HCT116 (cell line): ENCODE data around the gene NRAP. TPM values are rescaled to one million over a fixed set of nuclear protein-coding genes. Genes with fewer than 3 reads are reported as not detected.

ENCODE experiments used
- ATAC-seq: fragments of 200-7000 bp; cut with Tn5 transposase; 2 replicates; pipeline ENCODE4 v1.9.1; 2020; ENCODE audit warnings: mild to moderate bottlenecking, moderate library complexity
- BruUV-seq: library from RNA; stranded (reverse); fragments of 400-500 nt; replicated peaks from 2 replicates; lab custom pipeline; 2021; lab: Mats Ljungman, UMichigan
- CTCF ChIA-PET: fragments of 300-600 bp; sonication (Branson Sonifier 250); formaldehyde crosslinking; loops from one replicate; lab custom pipeline; 2021; ENCODE audit warnings: antibody characterized with exemption; lab: Charles Lee
- POLR2A ChIA-PET: fragments of 300-600, 350-600 bp; sonication (Branson Sonifier 250); formaldehyde crosslinking; loops from one replicate; lab custom pipeline; 2021; ENCODE audit warnings: antibody characterized with exemption; lab: Charles Lee
- RAD21 ChIA-PET, 2 experiments: fragments of 300-600 bp; sonication (Branson Sonifier 250); formaldehyde crosslinking; loops; one replicate each; lab custom pipeline; 2023; ENCODE audit warnings: low total read pairs in 2 of 2; ENCODE audit not compliant: uncharacterized antibody in 2 of 2, unreplicated experiment in 2 of 2, low non-redundant PET in 1 of 2; lab: Charles Lee
- DNase-seq: peaks from one replicate; pipeline ENCODE4 v3.0.0-alpha.2; 2010; ENCODE audit warnings: low read depth, low spot score
- H2AFZ ChIP-seq: fragments of 200-600 bp; shearing (Covaris generic), sonication (generic); 2 replicates; pipeline ENCODE4 v1.6.1; 2017; ENCODE audit warnings: low read depth, mixed run types, mixed read lengths, antibody characterized with exemption, low read length; ENCODE audit not compliant: poor library complexity, severe bottlenecking
- H3K27ac ChIP-seq: 2 replicates; pipeline ENCODE4 v1.5.1; 2012; ENCODE audit warnings: low read depth, low read length
- H3K27me3 ChIP-seq: fragments of 200-600 bp; sonication (generic); 2 replicates; pipeline ENCODE4 v1.6.1; 2016; ENCODE audit warnings: mixed run types, low read length, mixed read lengths; ENCODE audit not compliant: insufficient read depth
- H3K36me3 ChIP-seq, 2 experiments: fragments of 200-500 bp in 1 of 2; fragments of 200-600 bp in 1 of 2; sonication (Bioruptor generic) in 1 of 2; sonication (generic) in 1 of 2; 2 replicates each; pipeline versions ENCODE4 v1.5.1 to v1.6.1; 2014 to 2016; ENCODE audit warnings: low read length in 2 of 2, inconsistent platforms in 1 of 2, mixed read lengths in 1 of 2, mixed run types in 1 of 2; ENCODE audit not compliant: insufficient read depth in 2 of 2, control insufficient read depth in 1 of 2
- H3K4me1 ChIP-seq, 2 experiments: fragments of 200-600 bp in 1 of 2; sonication (generic) in 1 of 2; 2 replicates each; pipeline versions ENCODE4 v1.5.1 to v1.6.1; 2012 to 2017; ENCODE audit warnings: low read length in 2 of 2, inconsistent platforms in 1 of 2, mild to moderate bottlenecking in 1 of 2, mixed read lengths in 1 of 2, mixed run types in 1 of 2, moderate library complexity in 1 of 2; ENCODE audit not compliant: insufficient read depth in 2 of 2, control insufficient read depth in 1 of 2
- H3K4me2 ChIP-seq: fragments of 200-600 bp; sonication (generic); 2 replicates; pipeline ENCODE4 v1.6.1; 2017; ENCODE audit warnings: mixed run types, low read length, mixed read lengths
- H3K4me3 ChIP-seq, 2 experiments: fragments of 200-600 bp in 1 of 2; sonication (generic) in 1 of 2; replicated peaks in 1 of 2; 2 replicates each; pipeline ENCODE4 v1.5.1; 2011 to 2016; ENCODE audit warnings: low read length in 2 of 2, control low read depth in 1 of 2, low read depth in 1 of 2, mild to moderate bottlenecking in 1 of 2, mixed read lengths in 1 of 2, mixed run types in 1 of 2
- H3K79me2 ChIP-seq: fragments of 200-600 bp; sonication (generic); 2 replicates; pipeline ENCODE4 v1.6.1; 2017; ENCODE audit warnings: mild to moderate bottlenecking, mixed run types, low read length, moderate library complexity, mixed read lengths; ENCODE audit not compliant: insufficient read depth
- H3K9ac ChIP-seq: fragments of 200-600 bp; sonication (generic); 2 replicates; pipeline ENCODE4 v1.6.1; 2016; ENCODE audit warnings: low read length, mixed read lengths
- H3K9me2 ChIP-seq: fragments of 200-600 bp; sonication (generic), shearing (Covaris generic); 2 replicates; pipeline ENCODE4 v1.6.1; 2017; ENCODE audit warnings: mixed run types, mild to moderate bottlenecking, moderate library complexity; ENCODE audit not compliant: insufficient read depth
- H3K9me3 ChIP-seq, 2 experiments: fragments of 200-500 bp in 1 of 2; fragments of 200-600 bp in 1 of 2; sonication (Bioruptor generic) in 1 of 2; sonication (generic) in 1 of 2; 2 replicates each; pipeline ENCODE4 v1.6.1; 2014 to 2017; ENCODE audit warnings: low read length in 2 of 2, mixed read lengths in 2 of 2, inconsistent platforms in 1 of 2, low read depth in 1 of 2, mild to moderate bottlenecking in 1 of 2, mixed run types in 1 of 2, moderate library complexity in 1 of 2; ENCODE audit not compliant: control insufficient read depth in 1 of 2, insufficient read depth in 1 of 2
- H4K20me1 ChIP-seq: fragments of 200-600 bp; sonication (generic), shearing (Covaris generic); 2 replicates; pipeline ENCODE4 v1.6.1; 2017; ENCODE audit warnings: mixed run types, mild to moderate bottlenecking, moderate library complexity; ENCODE audit not compliant: insufficient read depth
- ATF3 ChIP-seq: IDR thresholded peaks from 2 replicates; pipeline ENCODE4 v1.6.1; 2012
- CEBPB ChIP-seq: IDR thresholded peaks from 2 replicates; pipeline ENCODE4 v1.6.1; 2012; ENCODE audit warnings: low read depth
- EGR1 ChIP-seq: IDR thresholded peaks from 2 replicates; pipeline ENCODE4 v1.6.1; 2012; ENCODE audit warnings: low read depth
- EZH2 ChIP-seq: fragments of 200-600 bp; sonication (generic); IDR thresholded peaks from 2 replicates; pipeline ENCODE4 v1.6.1; 2017; ENCODE audit warnings: antibody characterized with exemption, mixed run types
- FOSL1 ChIP-seq: IDR thresholded peaks from 2 replicates; pipeline ENCODE4 v1.6.1; 2012; ENCODE audit warnings: low read depth
- JUND ChIP-seq: IDR thresholded peaks from 2 replicates; pipeline ENCODE4 v1.6.1; 2012
- MAX ChIP-seq: IDR thresholded peaks from 2 replicates; pipeline ENCODE4 v1.6.1; 2012
- POLR2AphosphoS5 ChIP-seq: IDR thresholded peaks from 2 replicates; pipeline ENCODE4 v1.6.1; 2011; ENCODE audit warnings: mild to moderate bottlenecking, low read depth, low read length, moderate library complexity
- RAD21 ChIP-seq: IDR thresholded peaks from 2 replicates; pipeline ENCODE4 v1.6.1; 2012; ENCODE audit warnings: low read depth, mild to moderate bottlenecking
- REST ChIP-seq: IDR thresholded peaks from 2 replicates; pipeline ENCODE4 v1.6.1; 2012; ENCODE audit warnings: low read depth
- SIN3A ChIP-seq: IDR thresholded peaks from 2 replicates; pipeline ENCODE4 v1.6.1; 2012; ENCODE audit warnings: low read depth
- YY1 ChIP-seq: IDR thresholded peaks from 2 replicates; pipeline ENCODE4 v1.6.1; 2011; ENCODE audit warnings: low read length, low read depth, moderate library complexity, mild to moderate bottlenecking; ENCODE audit not compliant: insufficient replicate concordance; ENCODE audit errors: extremely low read depth
- ZBTB33 ChIP-seq: IDR thresholded peaks from 2 replicates; pipeline ENCODE4 v1.6.1; 2011; ENCODE audit warnings: mild to moderate bottlenecking, low read length, moderate library complexity; ENCODE audit not compliant: insufficient replicate concordance; ENCODE audit errors: extremely low read depth
- ZFX ChIP-seq: fragments of 450-650 bp; IDR thresholded peaks from 2 replicates; pipeline ENCODE4 v1.6.1; 2017
- ZNF274 ChIP-seq: fragments of 200-500 bp; sonication (Bioruptor generic); IDR thresholded peaks from 2 replicates; pipeline ENCODE4 v1.6.1; 2014; ENCODE audit warnings: mild to moderate bottlenecking, low read depth, low read length, inconsistent platforms
- intact Hi-C: fragments of 100-400 bp; cut with micrococcal nuclease; formaldehyde crosslinking; loops from 2 replicates; pipeline ENCODE4 v1.10.0; 2022
- total RNA-seq: library from RNA; stranded (reverse); gene quantifications from one replicate; pipeline ENCODE4 v1.2.1, GENCODE V29; 2021; ENCODE audit not compliant: unreplicated experiment

Gene NRAP
- total RNA-seq, 1 experiment from 2014 or later, result not detected

- no peak for TF ChIP-seq ZNF274
- no peak for TF ChIP-seq SIN3A
- no peak for TF ChIP-seq POLR2AphosphoS5
- no peak for TF ChIP-seq EZH2
- no peak for TF ChIP-seq FOSL1
- TF ChIP-seq RAD21, result no peak
- TF ChIP-seq JUND, result no peak
- no peak for TF ChIP-seq ATF3
- no peak for TF ChIP-seq REST
- no peak for TF ChIP-seq MAX
- no peak for TF ChIP-seq YY1
- TF ChIP-seq CEBPB, result no peak
- no peak for TF ChIP-seq ZFX
- TF ChIP-seq ZBTB33, result no peak
- TF ChIP-seq EGR1, result no peak
- no peaks in the 10 kb centered on the region for H3K36me3 ChIP-seq
- DNase-seq, result no peak
- no peak overlapping the region for H3K4me3 ChIP-seq
- H2AFZ ChIP-seq, result no peak overlapping the region
- CTCF ChIA-PET, result no interaction called here
- H3K79me2 ChIP-seq, result no peaks in the 10 kb centered on the region
- ATAC-seq, result no peak
- RAD21 ChIA-PET, result no interaction called here
- H3K4me1 ChIP-seq, result no peaks in the 10 kb centered on the region
- H3K27ac ChIP-seq, result no peak overlapping the region
- no peaks in the 10 kb centered on the region for H3K27me3 ChIP-seq
- BruUV-seq, result no TSS peak
- no peak overlapping the region for H3K9ac ChIP-seq
- POLR2A ChIA-PET, result no interaction called here
- H3K9me2 ChIP-seq, result no peaks in the 10 kb centered on the region
- H4K20me1 ChIP-seq, result no peaks in the 10 kb centered on the region
- H3K4me2 ChIP-seq, result no peak overlapping the region
- intact Hi-C loops, result no loop called here
- H3K9me3 ChIP-seq, result no peaks in the 10 kb centered on the region
Measured at GRCh38 chr10:113549856-113550255, 114.0 kb downstream of the NRAP start.
